ENCODE data around the gene NOC2L.

NOC2L gene

GRCh38 chr1:981955-982558 lies 23.0 kb upstream of the NOC2L start, which contains the start of gene PERM1:
TSS of gene PERM1 (minus strand) at chr1:982093. CDS start at chr1:981029, 1,064 bp downstream.
- no peak within 1 kb of the TSS for H3K4me3 ChIP-seq (ENCODE audit: low read depth, low read length)
- TF ChIP-seq CTCF (IDR thresholded peaks at IDR 0.05; ENCODE audit: low read depth, low read length, missing control alignments) = no peak
- no peak for DNase-seq (ENCODE audit: low read depth)

DNA sequence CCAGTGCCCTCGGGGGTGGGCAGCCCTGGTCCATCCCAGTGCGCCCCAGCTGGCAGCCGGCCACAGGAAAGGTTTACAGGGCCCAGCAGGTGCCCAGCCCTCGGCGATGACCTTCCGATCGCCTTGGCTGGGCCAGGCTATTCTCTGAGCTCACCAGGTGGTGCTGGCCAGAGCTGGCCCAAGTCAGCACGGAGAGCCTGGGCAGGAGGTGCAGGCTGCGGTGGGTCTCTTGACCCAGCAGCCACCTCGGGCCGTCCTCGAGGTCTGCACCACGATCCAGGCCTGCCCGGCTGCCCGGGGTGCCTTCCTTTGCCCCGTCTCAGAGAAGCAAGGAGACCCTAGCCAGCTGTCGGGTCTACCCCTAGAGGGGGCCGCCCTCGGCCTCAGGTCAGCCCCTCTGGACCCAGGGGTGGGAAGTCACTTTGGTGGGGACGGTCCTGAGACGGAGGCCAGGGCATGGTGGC lies 22.5 kb upstream of the NOC2L start:
- no peak overlapping the region for H3K4me3 ChIP-seq (ENCODE audit: low read depth, low read length)
- DNase-seq (ENCODE audit: low read depth) = no peak
- no peak for TF ChIP-seq CTCF (IDR thresholded peaks at IDR 0.05; ENCODE audit: low read depth, low read length, missing control alignments)

DNA sequence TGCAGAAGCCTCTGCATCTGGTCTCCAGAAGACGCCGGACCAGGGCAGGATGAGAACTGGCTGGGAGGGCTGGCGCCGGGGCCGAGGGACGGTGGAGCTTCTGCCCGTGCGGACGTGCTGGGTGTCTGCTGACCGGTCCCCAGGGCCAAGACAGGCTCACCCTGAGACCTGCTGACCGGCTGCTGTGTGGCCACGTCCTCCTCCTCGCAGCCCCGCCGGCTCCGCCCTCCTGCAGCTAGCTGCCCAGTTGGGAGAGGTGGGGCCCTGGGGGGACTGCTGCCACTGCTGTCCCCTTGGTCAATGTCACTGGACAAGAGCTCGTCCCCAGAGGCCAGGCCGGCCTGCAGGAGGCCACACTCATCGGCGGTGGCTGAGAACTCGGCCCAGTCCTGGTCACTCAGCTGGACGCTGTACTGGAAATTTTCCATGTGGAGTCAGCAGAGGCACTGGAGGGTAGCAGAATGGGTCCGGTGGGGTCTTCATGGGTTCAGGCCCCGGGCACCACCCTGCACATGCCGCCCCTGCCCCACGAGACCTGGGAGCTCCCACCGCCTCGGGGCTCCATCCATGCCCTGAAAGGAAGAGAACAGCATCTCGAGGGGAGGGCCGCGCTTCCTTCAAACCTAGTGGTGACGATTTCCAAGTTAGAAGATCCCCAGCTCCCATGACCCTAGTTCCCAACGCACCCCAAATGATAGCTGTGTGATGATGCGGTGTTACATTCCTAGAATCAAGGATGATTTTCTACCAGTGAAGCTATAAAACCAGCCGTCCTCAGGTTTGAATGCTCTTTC lies 21.7 kb upstream of the NOC2L start:
- no peak for TF ChIP-seq CTCF (IDR thresholded peaks at IDR 0.05; ENCODE audit: low read depth, low read length, missing control alignments)

GRCh38 chr1:980137-980571 lies 21.1 kb upstream of the NOC2L start:
- DNase-seq (ENCODE audit: low read depth) = no peak
- no peak for TF ChIP-seq CTCF (IDR thresholded peaks at IDR 0.05; ENCODE audit: low read depth, low read length, missing control alignments)
- no peak overlapping the region for H3K4me3 ChIP-seq (ENCODE audit: low read depth, low read length)

More for the DNA sequence above, 21.7 kb upstream of the NOC2L start:
- H3K4me3 ChIP-seq (ENCODE audit: low read depth, low read length) = no peak overlapping the region
- DNase-seq (ENCODE audit: low read depth) = no peak

GRCh38 chr1:979744-980072 lies 20.7 kb upstream of the NOC2L start:
- no peak for TF ChIP-seq CTCF (IDR thresholded peaks at IDR 0.05; ENCODE audit: low read depth, low read length, missing control alignments)
- no peak for DNase-seq (ENCODE audit: low read depth)

GRCh38 chr1:978835-979743 lies 20.0 kb upstream of the NOC2L start:
- no peak overlapping the region for H3K4me3 ChIP-seq (ENCODE audit: low read depth, low read length)
- TF ChIP-seq CTCF (IDR thresholded peaks at IDR 0.05; ENCODE audit: low read depth, low read length, missing control alignments) = no peak
- DNase-seq (ENCODE audit: low read depth) = no peak

More at GRCh38 chr1:979744-980072, 20.7 kb upstream of the NOC2L start:
- no peak overlapping the region for H3K4me3 ChIP-seq (ENCODE audit: low read depth, low read length)
